H1 (cell line): ENCODE data around the gene SMIM13. TPM values are rescaled to one million over a fixed set of nuclear protein-coding genes. Genes with fewer than 3 reads are reported as not detected.

Experiments used
- CTCF ChIA-PET: fragments of 300-600 bp; sonication (Branson Sonifier 250); formaldehyde crosslinking; loops from one replicate; lab custom pipeline; 2021; ENCODE audit not compliant: partially characterized antibody; lab: Charles Lee
- POLR2A ChIA-PET: fragments of 300-600 bp; sonication (Branson Sonifier 250); formaldehyde crosslinking; loops from one replicate; lab custom pipeline; 2021; ENCODE audit warnings: inconsistent platforms; ENCODE audit not compliant: partially characterized antibody; lab: Charles Lee
- DNase-seq, 2 experiments: peaks; one replicate each; pipeline versions ENCODE4 v3.0.0 to v3.0.0-alpha.2; 2010 to 2022; ENCODE audit warnings: low spot score in 2 of 2, low read depth in 1 of 2, mixed read lengths in 1 of 2
- FAIRE-seq: peaks from 2 replicates; lab custom pipeline; 2011; peaks lifted over from hg19 to GRCh38; lab: Jason Lieb, UNC
- H2AFZ ChIP-seq: 2 replicates; pipeline ENCODE4 v1.8.1; 2012; ENCODE audit warnings: low read length, inconsistent platforms
- H2AK5ac ChIP-seq: 2 replicates; pipeline ENCODE4 v1.6.1; 2013; ENCODE audit warnings: low read depth, low read length
- H2BK120ac ChIP-seq: replicated peaks from 2 replicates; pipeline ENCODE3; 2013; ENCODE audit warnings: low read depth, low read length, inconsistent platforms
- H2BK12ac ChIP-seq: 2 replicates; pipeline ENCODE4 v1.6.1; 2013; ENCODE audit warnings: low read depth, low read length
- H2BK15ac ChIP-seq: 2 replicates; pipeline ENCODE4 v1.6.1; 2013; ENCODE audit warnings: low read length
- H2BK20ac ChIP-seq: 2 replicates; pipeline ENCODE4 v1.6.1; 2013; ENCODE audit warnings: low read length
- H2BK5ac ChIP-seq: 2 replicates; pipeline ENCODE4 v1.6.1; 2013; ENCODE audit warnings: low read depth, low read length
- H3K14ac ChIP-seq: 2 replicates; pipeline ENCODE4 v1.6.1; 2013; ENCODE audit warnings: inconsistent platforms; ENCODE audit not compliant: insufficient read length
- H3K18ac ChIP-seq: 2 replicates; pipeline ENCODE4 v1.6.1; 2013; ENCODE audit warnings: low read length; ENCODE audit errors: extremely low read depth
- H3K23ac ChIP-seq: 2 replicates; pipeline ENCODE4 v1.6.1; 2013; ENCODE audit warnings: inconsistent platforms; ENCODE audit not compliant: insufficient read length
- H3K23me2 ChIP-seq: 2 replicates; pipeline ENCODE4 v1.6.1; 2013; ENCODE audit warnings: low read depth, low read length
- H3K27ac ChIP-seq: 2 replicates; pipeline ENCODE4 v1.6.1; 2011; ENCODE audit warnings: low read depth, low read length, inconsistent platforms
- H3K27me3 ChIP-seq, 4 experiments: replicated peaks in 1 of 4; 1 replicate in 1 of 4; 2 replicates in 3 of 4; pipeline versions ENCODE4 v1.6.1 to v1.8.1; 2011 to 2013; ENCODE audit warnings: low read length in 3 of 4, mild to moderate bottlenecking in 3 of 4, inconsistent platforms in 2 of 4, mixed read lengths in 2 of 4, moderate library complexity in 1 of 4; ENCODE audit not compliant: control insufficient read depth in 3 of 4, insufficient read depth in 3 of 4; ENCODE audit errors: extremely low read depth in 1 of 4
- H3K36me3 ChIP-seq, 4 experiments: 2 replicates each; pipeline versions ENCODE4 v1.6.1 to v1.8.1; 2011 to 2013; ENCODE audit warnings: mild to moderate bottlenecking in 4 of 4, low read length in 3 of 4, moderate library complexity in 2 of 4, control low read depth in 1 of 4, inconsistent platforms in 1 of 4; ENCODE audit not compliant: insufficient read depth in 4 of 4, control insufficient read depth in 2 of 4
- H3K4ac ChIP-seq: replicated peaks from 2 replicates; pipeline ENCODE3; 2013; ENCODE audit warnings: low read length, low read depth, mixed read lengths, inconsistent platforms; ENCODE audit not compliant: insufficient read length
- H3K4me1 ChIP-seq, 4 experiments: replicated peaks in 1 of 4; 1 replicate in 1 of 4; 2 replicates in 3 of 4; pipeline versions ENCODE4 v1.6.1 to v1.8.1; 2011 to 2013; ENCODE audit warnings: low read length in 3 of 4, inconsistent platforms in 2 of 4, mixed read lengths in 1 of 4; ENCODE audit not compliant: insufficient read depth in 4 of 4, control insufficient read depth in 3 of 4
- H3K4me2 ChIP-seq, 2 experiments: 2 replicates each; pipeline versions ENCODE4 v1.6.1 to v1.8.1; 2011 to 2013; ENCODE audit warnings: low read depth in 2 of 2, low read length in 2 of 2, control low read depth in 1 of 2, inconsistent platforms in 1 of 2, mild to moderate bottlenecking in 1 of 2; ENCODE audit not compliant: insufficient read depth in 1 of 2
- H3K4me3 ChIP-seq, 4 experiments: fragments of 200-600, 300-600 bp in 1 of 4; sonication (generic), shearing (Covaris generic), sonication (Bioruptor Twin) in 1 of 4; 2 replicates each; pipeline versions ENCODE4 v1.5.1 to v1.8.1; 2011 to 2016; ENCODE audit warnings: low read length in 4 of 4, low read depth in 3 of 4, control low read depth in 2 of 4, inconsistent platforms in 2 of 4, mild to moderate bottlenecking in 2 of 4, mixed read lengths in 1 of 4, moderate library complexity in 1 of 4; ENCODE audit not compliant: insufficient read depth in 2 of 4; ENCODE audit errors: extremely low read depth in 1 of 4
- H3K56ac ChIP-seq: replicated peaks from 2 replicates; pipeline ENCODE3; 2013; ENCODE audit warnings: low read depth, mild to moderate bottlenecking, mixed read lengths, low read length, inconsistent platforms; ENCODE audit not compliant: insufficient read length
- H3K79me1 ChIP-seq: 2 replicates; pipeline ENCODE4 v1.6.1; 2013; ENCODE audit warnings: low read depth, low read length, control low read depth
- H3K79me2 ChIP-seq, 2 experiments: 2 replicates each; pipeline versions ENCODE4 v1.6.1 to v1.8.1; 2012 to 2013; ENCODE audit warnings: low read length in 2 of 2, mild to moderate bottlenecking in 2 of 2, inconsistent platforms in 1 of 2; ENCODE audit not compliant: insufficient read depth in 2 of 2, control insufficient read depth in 1 of 2
- H3K9ac ChIP-seq, 4 experiments: replicated peaks in 1 of 4; 1 replicate in 1 of 4; 2 replicates in 3 of 4; pipeline versions ENCODE4 v1.6.1 to v1.8.1; 2011 to 2013; ENCODE audit warnings: low read depth in 3 of 4, low read length in 3 of 4, control low read depth in 2 of 4, mild to moderate bottlenecking in 2 of 4, moderate library complexity in 2 of 4, inconsistent platforms in 1 of 4; ENCODE audit errors: extremely low read depth in 1 of 4
- H3K9me3 ChIP-seq, 2 experiments: 2 replicates each; pipeline versions ENCODE4 v1.6.1 to v1.8.1; 2012 to 2013; ENCODE audit warnings: mild to moderate bottlenecking in 2 of 2, moderate library complexity in 2 of 2, control low read depth in 1 of 2, inconsistent platforms in 1 of 2, low read depth in 1 of 2, low read length in 1 of 2, mixed read lengths in 1 of 2; ENCODE audit not compliant: insufficient read depth in 2 of 2
- H4K20me1 ChIP-seq, 2 experiments: replicated peaks in 1 of 2; 2 replicates each; pipeline versions ENCODE3 to v1.8.1; 2011 to 2013; ENCODE audit warnings: inconsistent platforms in 2 of 2, low read length in 2 of 2, mild to moderate bottlenecking in 1 of 2; ENCODE audit not compliant: insufficient read depth in 2 of 2, control insufficient read depth in 1 of 2
- H4K5ac ChIP-seq: 2 replicates; pipeline ENCODE4 v1.6.1; 2013; ENCODE audit warnings: low read length, low read depth, mixed read lengths, inconsistent platforms; ENCODE audit not compliant: insufficient read length
- H4K8ac ChIP-seq: 2 replicates; pipeline ENCODE4 v1.8.0; 2013; ENCODE audit warnings: mild to moderate bottlenecking, moderate library complexity, low read length, inconsistent platforms; ENCODE audit not compliant: insufficient read depth; ENCODE audit errors: extremely low read depth
- H4K91ac ChIP-seq: replicated peaks from 2 replicates; pipeline ENCODE3; 2013; ENCODE audit warnings: low read length, mixed read lengths, inconsistent platforms; ENCODE audit not compliant: insufficient read length
- BACH1 ChIP-seq: IDR thresholded peaks from 2 replicates; pipeline ENCODE4 v1.6.1; 2012; ENCODE audit warnings: low read length, improper control_type of control experiment
- BRCA1 ChIP-seq: IDR thresholded peaks from 2 replicates; pipeline ENCODE4 v1.6.1; 2012; ENCODE audit warnings: low read depth, low read length, improper control_type of control experiment
- CEBPB ChIP-seq: IDR thresholded peaks from 2 replicates; pipeline ENCODE4 v1.6.1; 2012; ENCODE audit warnings: low read depth, low read length
- EP300 ChIP-seq, 2 experiments: IDR thresholded peaks; 1 replicate in 1 of 2; 2 replicates in 1 of 2; pipeline ENCODE4 v1.6.1; 2011 to 2012; ENCODE audit warnings: low read depth in 2 of 2, low read length in 2 of 2, mild to moderate bottlenecking in 2 of 2, borderline replicate concordance in 1 of 2, inconsistent platforms in 1 of 2, moderate library complexity in 1 of 2
- GTF2F1 ChIP-seq: IDR thresholded peaks from 2 replicates; pipeline ENCODE4 v1.6.1; 2012; ENCODE audit warnings: low read depth, low read length, improper control_type of control experiment, borderline replicate concordance
- HDAC6 ChIP-seq: IDR thresholded peaks from one replicate; pipeline ENCODE4 v1.7.1; 2012; ENCODE audit warnings: low read depth, mild to moderate bottlenecking, inconsistent platforms, low read length, moderate library complexity
- KDM5A ChIP-seq: fragments of 200-600 bp; IDR thresholded peaks from 2 replicates; pipeline ENCODE4 v1.7.1; 2012; ENCODE audit warnings: mild to moderate bottlenecking, low read length, inconsistent platforms, mixed read lengths
- POLR2A ChIP-seq, 2 experiments: IDR thresholded peaks; 1 replicate in 1 of 2; 2 replicates in 1 of 2; pipeline ENCODE4 v1.6.1; 2011; ENCODE audit warnings: low read depth in 2 of 2, low read length in 2 of 2, mild to moderate bottlenecking in 2 of 2; ENCODE audit errors: control extremely low read depth in 1 of 2
- POU5F1 ChIP-seq: IDR thresholded peaks from 2 replicates; pipeline ENCODE4 v1.6.1; 2011; ENCODE audit warnings: low read depth, mild to moderate bottlenecking, low read length, moderate library complexity
- RNF2 ChIP-seq: fragments of 200-900, 300-1000 bp; sonication (generic); IDR thresholded peaks from 2 replicates; pipeline ENCODE4 v1.7.1; 2016; ENCODE audit warnings: borderline replicate concordance, low read depth, mild to moderate bottlenecking, antibody characterized with exemption, low read length; ENCODE audit not compliant: poor library complexity, severe bottlenecking; ENCODE audit errors: missing control alignments
- SP2 ChIP-seq: IDR thresholded peaks from 2 replicates; pipeline ENCODE4 v1.6.1; 2012; ENCODE audit warnings: mild to moderate bottlenecking, low read length, inconsistent platforms
- SUZ12 ChIP-seq: fragments of 200-600 bp; sonication (generic); IDR thresholded peaks from 2 replicates; pipeline ENCODE4 v1.6.1; 2012; ENCODE audit warnings: mild to moderate bottlenecking, inconsistent platforms, low read length, moderate library complexity, mixed read lengths
- whole genome bisulfite sequencing, 2 experiments: shearing (Covaris generic) in 1 of 2; methylation state at CpG; one replicate each; pipeline versions ENCODE4 v1.1.6 to v1.1.7; 2013 to 2015; ENCODE audit warnings: low lambda C conversion rate in 2 of 2, mixed read lengths in 2 of 2, inconsistent platforms in 1 of 2, low coverage in 1 of 2, missing lambda C conversion rate in 1 of 2; ENCODE audit not compliant: insufficient replicate concordance in 2 of 2, insufficient coverage in 1 of 2, insufficient read length in 1 of 2; ENCODE audit errors: extremely low coverage in 1 of 2, missing lambda C conversion rate in 1 of 2; 5-methylcytosine and 5-hydroxymethylcytosine counted together
- polyA plus RNA-seq, 7 experiments: library from polyadenylated mRNA; depleted of rRNA in 3 of 7; stranded (reverse) in 5 of 7; unstranded in 2 of 7; fragments of >200 nt in 5 of 7; fragments of 200-250 nt in 2 of 7; gene quantifications; 1 replicate in 5 of 7; 2 replicates in 1 of 7; 4 replicates in 1 of 7; pipeline versions ENCODE4 v1.2.1 to v1.2.3, GENCODE V29; 2011 to 2013; ENCODE audit warnings: missing spikeins in 2 of 7, mixed read lengths in 2 of 7
- total RNA-seq: library from RNA; stranded (reverse); fragmentation: NEBNext Ultra II Directional; extraction: Animal tissue kit (Norgen Biotek cat#: 25700); gene quantifications from 2 replicates; pipeline ENCODE4 v1.2.1, GENCODE V29; 2021
- TF ChIP-seq, protein P1 (sequence below): IDR thresholded peaks from 2 replicates; pipeline ENCODE4 v1.6.1; 2012; ENCODE audit warnings: low read length, inconsistent platforms

Gene SMIM13
- total and polyA plus RNA-seq, 2 of the 8 experiments (the other 6 are each of a cell fraction or from before 2014, with no cell fraction given) = 1.7 to 10.6 TPM

DNA sequence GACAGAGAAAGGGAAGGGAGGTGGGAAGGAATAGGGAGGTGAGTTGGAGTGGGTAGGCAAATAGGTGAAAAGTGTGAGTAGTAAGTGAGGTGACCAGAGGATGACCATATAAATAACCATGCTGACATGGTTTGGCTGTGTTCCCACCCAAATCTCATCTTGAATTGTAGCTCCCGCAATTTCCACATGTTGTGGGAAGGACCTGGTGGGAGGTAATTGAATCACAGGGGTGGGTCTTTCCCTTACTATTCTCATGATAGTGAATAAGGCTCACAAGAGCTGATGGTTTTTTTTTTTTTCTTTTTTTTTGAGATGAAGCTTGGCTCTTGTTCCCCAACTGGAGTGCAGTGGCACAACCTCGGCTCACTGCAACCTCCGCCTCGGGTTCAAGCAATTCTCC, 21.5 kb upstream of the SMIM13 start:
- 86% methylated on average over 4 of the region's 4 CpGs; no CpG with 5 or more reads in 1 of the 2 experiments for WGBS, 2 experiments
- Histone ChIP-seq H3K23ac (no peak overlapping the region), H2BK5ac (no peak overlapping the region), H3K23me2 (no peaks in the 10 kb centered on the region; the same call in 1 of the 2 replicates), H3K27me3 (no peaks in the 10 kb centered on the region), H2AK5ac (no peak overlapping the region), H4K5ac (no peak overlapping the region), H2BK15ac (no peak overlapping the region), H4K91ac (no peak overlapping the region), H3K4me2 (no peak overlapping the region), H2BK20ac (no peak overlapping the region), H3K14ac (no peak overlapping the region), H2BK120ac (no peak overlapping the region), H4K8ac (no peak overlapping the region), H3K4me3 (no peak overlapping the region), H3K4me1 (peaks cover 0 to 9% (median 5%) of the 10 kb centered on the region in 4 experiments; a peak in 3 of 7 replicates), H3K79me2 (no peaks in the 10 kb centered on the region), H3K27ac (no peak overlapping the region), H4K20me1 (no peaks in the 10 kb centered on the region), H3K9ac (no peak overlapping the region), H3K79me1 (no peaks in the 10 kb centered on the region), H2AFZ (no peak overlapping the region), H2BK12ac (no peak overlapping the region), H3K4ac (no peak overlapping the region), H3K18ac (no peak overlapping the region), H3K56ac (no peak overlapping the region), H3K36me3 (no peaks in the 10 kb centered on the region), H3K9me3 (no peaks in the 10 kb centered on the region)
- ChIA-PET CTCF (interaction anchor here (0.6 to 2.8 kb wide), 3 partner anchors 33 to 121 kb away, joined by 3 to 17 read pairs (median 3); no protein-coding TSS in a partner anchor), POLR2A (no interaction called here)
- no peak for FAIRE-seq
- DNase-seq = no peak
- TF ChIP-seq SP2 = no peak
- no peak for TF ChIP-seq HDAC6
- no peak for TF ChIP-seq BRCA1
- TF ChIP-seq, protein P1, sequence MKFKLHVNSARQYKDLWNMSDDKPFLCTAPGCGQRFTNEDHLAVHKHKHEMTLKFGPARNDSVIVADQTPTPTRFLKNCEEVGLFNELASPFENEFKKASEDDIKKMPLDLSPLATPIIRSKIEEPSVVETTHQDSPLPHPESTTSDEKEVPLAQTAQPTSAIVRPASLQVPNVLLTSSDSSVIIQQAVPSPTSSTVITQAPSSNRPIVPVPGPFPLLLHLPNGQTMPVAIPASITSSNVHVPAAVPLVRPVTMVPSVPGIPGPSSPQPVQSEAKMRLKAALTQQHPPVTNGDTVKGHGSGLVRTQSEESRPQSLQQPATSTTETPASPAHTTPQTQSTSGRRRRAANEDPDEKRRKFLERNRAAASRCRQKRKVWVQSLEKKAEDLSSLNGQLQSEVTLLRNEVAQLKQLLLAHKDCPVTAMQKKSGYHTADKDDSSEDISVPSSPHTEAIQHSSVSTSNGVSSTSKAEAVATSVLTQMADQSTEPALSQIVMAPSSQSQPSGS = no peak
- TF ChIP-seq KDM5A = no peak
- TF ChIP-seq RNF2 = no peak
- TF ChIP-seq EP300 (IDR thresholded peaks at IDR 0.05; ENCODE audit: borderline replicate concordance in 1 of 2, low read depth in 2 of 2, low read length in 2 of 2) = no peak
- TF ChIP-seq GTF2F1 = no peak
- TF ChIP-seq SUZ12 = no peak
- TF ChIP-seq BACH1 = no peak
- TF ChIP-seq CEBPB = no peak
- no peak for TF ChIP-seq POU5F1
- TF ChIP-seq POLR2A (IDR thresholded peaks at IDR 0.05; ENCODE audit: control extremely low read depth in 1 of 2, low read depth in 2 of 2, low read length in 2 of 2) = no peak
